ELF-1 (cell line): Measurements from ENCODE around the gene ABHD17A.
A peak's percentile ranks its signal among the peaks of the same experiment; 100 is the strongest.

ENCODE experiments used
- DNase-seq: peaks from one replicate; pipeline ENCODE4 v3.0.0-alpha.2; 2016; ENCODE audit warnings: low read depth, low spot score

The ABHD17A gene

DNA sequence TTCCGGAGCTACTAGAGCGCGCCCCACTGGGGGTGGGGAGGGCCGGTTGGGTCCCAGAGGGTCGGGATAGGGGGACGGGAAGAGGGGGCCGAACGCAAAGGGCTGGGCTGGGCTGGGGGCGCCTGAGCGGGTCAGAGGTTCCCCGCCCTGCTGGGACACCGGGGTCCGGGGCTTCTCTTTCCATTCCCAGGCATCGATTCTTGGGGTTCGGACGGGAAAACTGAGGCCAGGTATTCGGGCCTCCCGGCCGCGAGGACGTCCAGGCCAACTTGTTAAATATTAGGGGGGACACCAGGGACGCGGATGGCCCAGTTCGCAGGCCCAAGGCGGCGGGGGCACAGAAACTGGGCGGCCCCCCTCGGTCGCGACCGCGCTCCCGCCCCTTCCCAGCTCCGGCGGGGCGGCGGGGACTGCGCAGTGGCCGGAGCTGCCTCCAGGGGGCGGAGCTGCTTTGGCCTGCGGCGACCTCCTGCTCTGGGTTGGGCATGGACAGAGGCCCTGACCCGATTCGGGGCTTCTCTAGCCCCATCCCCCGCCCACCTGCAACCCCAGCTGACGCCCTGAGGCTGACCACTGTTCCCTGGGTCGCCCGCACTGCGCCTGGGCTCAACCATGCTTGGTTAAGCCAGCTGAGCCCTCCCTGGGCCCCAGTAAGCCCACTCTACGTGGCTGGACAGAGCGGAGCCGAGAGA lies 20.7 kb downstream of the ABHD17A start:
- peak; percentile 95 for DNase-seq

DNA sequence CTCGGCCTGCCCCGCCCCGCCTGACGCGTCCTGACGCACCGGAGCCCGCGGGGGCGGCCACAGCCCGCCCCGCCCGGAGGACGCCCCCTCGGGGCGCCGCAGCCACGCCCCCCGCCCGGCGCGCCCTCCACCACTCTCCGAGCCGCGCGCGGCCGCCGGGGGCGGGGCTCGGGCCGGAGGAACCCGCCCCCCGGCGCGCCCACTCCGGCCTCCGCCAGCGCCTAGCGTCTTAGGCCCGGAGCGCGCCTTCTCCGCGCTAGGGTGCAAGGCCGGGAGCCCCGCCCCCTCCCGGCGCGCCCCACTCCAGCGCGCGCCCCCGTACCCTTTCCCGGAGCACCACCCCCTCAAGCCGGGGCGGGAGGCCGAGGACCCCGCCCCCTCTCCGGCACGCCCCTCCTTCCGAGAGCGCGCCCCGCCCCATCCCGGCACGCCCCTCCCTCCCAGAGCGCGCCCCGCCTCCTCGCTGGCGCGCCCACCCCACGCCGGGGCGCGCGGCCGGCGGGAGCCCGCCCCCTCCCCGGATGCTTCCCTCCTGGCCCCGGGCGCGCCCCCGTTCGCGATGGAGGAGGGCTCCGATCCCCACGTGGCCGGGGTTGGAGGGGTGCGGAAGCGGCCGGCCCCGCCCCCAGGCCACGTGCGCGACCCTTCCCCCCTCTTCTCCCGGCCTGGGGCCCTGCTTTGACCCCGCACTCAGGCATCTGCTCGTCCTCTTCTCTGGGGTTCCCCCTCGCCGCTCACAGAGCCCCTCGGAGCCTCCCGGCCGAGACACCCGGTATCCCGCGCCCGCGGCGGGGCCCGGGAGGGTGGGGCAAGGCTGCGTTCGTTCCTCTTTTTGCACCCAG lies 21.4 kb downstream of the ABHD17A start:
- peak; percentile 88 for DNase-seq

DNA sequence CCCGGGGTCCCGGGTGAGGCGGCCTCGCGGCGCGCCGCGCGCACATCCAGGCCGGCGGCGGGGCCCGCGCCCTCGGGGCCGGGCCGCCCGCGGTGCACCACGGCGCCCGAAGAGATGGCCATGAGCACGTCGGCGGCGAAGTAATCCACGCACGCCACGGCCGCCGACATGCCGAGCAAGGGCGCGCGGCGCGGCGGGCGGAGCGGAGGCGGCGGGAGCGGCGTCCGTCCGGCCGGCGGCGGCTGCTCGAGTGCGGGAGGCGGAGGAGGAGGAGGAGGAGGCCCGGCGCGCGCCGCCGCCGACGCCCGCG lies 22.0 kb downstream of the ABHD17A start, which contains the start of gene KLF16:
Gene KLF16, minus strand, starts transcription at position 252 of the 310 bp plus-strand sequence. Its CDS starts 82 bp downstream, at position 170.
- DNase-seq, result no peak

DNA sequence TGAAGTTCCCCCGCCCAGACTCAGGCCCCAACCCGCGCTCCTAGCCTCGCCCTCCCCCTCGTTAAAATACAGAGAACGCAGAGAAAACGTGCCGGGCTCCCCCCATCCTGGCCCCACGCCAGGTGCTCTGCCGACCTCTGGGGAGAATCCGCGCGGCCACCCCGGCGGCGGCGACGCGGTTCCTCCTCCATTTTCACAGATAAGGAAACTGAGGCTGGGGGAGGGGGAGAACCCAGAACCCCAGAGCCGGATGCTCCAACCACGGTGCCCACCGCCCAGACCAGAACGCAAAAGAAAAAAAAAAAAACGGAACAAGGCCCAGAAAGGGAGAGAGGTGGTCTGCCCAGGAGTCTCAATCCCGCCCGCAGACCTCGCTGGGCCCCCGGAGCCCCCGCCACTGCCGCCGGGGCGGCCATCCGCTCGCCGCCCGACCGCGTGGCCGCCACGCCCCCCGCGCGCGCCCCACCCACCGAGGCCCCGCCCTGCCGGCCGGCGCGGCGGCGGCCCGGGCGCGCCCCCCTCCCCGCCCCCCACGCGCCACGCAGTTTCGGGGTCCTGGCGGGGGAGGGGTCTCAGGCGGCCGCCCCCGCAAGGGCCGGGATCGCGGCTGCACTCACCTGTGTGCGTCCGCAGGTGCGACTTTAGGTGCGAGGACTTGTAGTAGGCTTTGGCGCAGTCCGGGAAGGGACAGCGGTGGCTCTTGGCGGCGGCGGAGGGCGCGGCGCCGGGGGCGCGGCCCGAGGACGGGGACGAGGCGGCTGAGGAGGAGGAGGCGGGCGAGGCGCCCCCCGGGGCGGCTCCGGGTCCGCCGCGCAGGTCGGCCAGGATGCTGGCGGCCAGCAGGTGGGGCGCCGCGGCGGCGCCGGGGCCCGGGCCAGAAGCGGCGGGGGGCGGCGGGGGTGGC lies 22.6 kb downstream of the ABHD17A start:
- DNase-seq, result peak; percentile 56

DNA sequence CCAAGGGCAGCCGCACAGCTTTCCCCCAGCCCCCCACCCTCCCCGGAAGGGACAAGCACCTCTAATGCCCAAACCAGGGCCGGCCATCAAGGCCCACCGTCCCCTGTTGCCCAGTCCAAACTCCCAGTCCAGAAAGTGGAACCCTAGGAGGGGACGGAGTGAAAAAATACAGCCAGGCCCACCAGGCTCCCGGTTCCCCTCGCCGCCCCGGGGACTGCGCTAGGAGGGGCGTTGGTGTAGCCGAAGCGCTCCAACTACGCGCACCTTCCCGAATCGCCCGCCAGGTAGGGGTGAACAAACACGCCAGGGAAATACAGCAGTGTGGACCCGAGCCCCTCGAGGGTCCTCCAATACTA lies 23.2 kb downstream of the ABHD17A start:
- DNase-seq, result no peak

DNA sequence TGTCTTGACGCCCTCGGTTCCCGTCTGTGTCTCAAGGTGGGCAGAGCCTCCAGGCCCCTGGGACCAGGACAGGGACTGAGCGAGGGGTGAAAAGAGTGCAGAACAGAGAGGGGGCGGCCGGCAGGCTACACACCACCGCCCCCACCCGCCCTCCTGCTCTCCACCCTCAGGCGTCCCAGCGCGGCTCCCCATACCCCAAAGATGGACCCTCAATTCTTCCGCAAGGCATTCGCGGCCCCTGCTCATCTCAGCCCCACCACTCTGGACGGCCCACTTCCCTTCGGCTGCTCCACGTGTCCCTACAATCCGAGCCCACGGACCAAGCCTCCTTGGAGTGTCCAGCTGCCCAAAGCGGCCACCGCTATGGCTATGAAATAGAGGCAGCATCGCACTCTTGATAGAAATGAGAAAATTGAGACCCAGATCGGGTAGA lies 23.7 kb downstream of the ABHD17A start:
- DNase-seq, result no peak

DNA sequence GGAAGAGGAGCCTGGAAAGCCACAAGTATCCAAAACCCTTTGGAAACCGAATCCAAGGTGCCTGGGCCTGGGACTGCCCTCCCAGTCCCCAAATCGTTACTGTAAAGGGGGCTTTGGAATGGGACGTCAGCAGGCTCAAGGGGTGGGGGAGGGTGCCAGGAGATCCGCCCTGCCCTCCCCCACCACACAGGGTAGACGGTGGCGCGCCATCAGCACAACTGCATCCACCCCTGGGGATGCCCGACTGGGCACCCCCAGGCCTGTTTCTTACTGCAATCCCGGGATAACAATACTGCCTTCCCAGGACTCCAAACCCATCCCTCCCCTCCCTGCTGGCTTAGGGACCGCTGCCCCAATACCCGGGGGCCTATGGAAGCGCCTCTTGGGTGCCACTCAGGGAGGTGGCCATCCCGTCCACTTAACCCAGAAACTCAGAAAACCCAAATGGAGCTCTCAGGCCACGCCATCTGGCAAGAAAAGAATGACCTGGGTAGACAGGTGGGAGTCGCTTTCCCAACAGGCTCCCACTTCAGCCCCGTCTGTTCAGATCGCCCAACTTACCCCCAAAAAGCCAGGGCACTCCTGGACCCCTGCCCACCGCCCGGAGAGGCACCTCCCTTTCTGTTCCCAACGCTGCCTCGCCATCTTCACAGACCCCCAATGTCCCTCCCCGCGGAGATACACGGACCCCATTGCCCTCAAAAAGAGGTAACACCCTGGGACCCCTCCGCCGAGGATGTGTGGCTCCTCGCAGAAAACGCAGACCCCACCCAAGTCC lies 24.3 kb downstream of the ABHD17A start:
- no peak for DNase-seq

DNA sequence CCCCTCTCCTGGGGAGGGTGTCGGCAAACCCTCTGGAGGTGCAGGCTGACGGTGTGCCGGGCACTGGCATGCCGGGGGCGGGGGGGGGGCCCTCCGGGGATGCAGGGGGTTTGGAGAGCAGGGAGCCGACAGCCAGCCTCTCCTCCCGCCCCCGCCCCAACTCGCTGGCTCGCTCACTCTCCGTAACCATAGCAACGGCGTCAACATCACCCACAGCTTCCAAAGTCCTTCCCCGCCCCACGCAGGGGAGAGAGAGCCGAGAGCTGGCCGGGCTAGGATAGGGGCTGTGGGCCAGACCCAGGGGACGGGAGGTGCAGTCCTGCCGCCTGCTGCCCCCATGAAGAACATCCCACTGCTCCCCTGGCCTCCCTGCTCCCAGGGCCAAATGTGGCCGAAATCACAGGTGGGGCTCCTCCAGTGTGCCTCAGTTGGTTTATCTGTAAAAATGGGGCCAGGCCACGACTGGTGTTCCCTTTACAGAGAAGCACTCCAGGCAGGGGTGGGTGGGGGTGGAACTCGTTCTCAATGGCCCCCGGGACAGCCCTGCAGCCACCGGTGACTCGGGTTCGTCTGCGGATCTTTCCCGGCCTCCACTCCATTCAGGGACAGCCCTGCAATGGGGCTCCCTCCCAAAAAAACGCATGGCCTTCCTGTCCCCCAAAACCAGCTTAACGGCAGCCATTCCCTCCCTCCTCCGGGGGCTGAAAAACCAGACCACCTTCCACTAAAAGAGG lies 25.1 kb downstream of the ABHD17A start:
- peak; percentile 69 for DNase-seq

DNA sequence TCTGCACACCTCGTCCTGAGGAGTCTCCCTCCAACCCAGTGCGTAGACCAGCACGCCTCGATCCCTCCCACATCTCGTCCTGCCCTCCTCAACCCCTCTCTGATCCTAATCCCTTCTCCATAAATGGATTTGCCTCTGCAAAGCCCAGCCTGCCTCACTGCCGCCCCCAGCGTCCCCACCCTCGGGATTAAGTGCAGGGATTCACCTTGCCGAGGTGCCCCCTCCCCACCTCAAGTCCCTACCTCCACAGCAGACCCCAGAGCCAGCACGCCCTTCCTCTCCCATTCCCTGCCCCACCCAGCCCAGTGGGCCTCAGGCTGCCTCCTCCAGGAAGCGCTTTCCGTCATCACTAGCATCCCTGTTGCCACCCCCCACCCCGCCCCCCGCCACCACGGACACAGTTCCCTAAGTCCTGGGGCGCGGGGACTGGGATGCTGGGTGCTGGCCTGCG lies 25.9 kb downstream of the ABHD17A start:
- DNase-seq, result peak; percentile 52

DNA sequence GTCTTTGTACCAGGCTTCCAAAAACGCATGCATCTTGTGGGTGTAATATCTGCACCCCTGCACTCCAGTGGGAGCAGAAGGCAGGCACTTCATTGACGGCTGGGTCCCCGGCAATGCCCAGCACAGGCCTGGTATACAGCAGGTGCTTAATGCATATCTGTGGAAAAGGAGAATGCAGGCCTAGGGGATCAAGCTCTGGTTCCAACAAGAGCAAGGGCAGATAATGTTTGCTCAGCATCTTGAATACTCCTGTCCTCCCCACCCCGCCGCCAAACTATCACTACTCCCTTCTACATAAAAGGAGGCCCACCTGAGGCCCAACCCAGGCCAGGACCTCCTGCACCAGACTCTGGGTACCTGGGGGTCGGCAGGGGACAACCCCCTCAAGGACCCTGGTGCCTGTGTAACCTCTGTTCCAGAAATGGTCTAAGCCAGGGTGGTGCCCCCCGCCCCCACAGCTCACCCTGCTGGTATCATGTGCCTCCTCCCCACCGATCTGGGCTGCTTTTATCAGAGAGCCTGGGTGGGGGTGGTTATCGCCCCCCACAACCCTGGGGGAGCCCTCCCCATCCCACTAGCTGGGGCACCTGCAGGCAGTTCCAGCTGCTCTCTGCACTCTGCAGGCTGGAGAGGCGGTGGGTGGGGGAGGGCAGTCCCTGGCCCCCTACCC lies 26.7 kb downstream of the ABHD17A start:
- DNase-seq, result no peak

DNA sequence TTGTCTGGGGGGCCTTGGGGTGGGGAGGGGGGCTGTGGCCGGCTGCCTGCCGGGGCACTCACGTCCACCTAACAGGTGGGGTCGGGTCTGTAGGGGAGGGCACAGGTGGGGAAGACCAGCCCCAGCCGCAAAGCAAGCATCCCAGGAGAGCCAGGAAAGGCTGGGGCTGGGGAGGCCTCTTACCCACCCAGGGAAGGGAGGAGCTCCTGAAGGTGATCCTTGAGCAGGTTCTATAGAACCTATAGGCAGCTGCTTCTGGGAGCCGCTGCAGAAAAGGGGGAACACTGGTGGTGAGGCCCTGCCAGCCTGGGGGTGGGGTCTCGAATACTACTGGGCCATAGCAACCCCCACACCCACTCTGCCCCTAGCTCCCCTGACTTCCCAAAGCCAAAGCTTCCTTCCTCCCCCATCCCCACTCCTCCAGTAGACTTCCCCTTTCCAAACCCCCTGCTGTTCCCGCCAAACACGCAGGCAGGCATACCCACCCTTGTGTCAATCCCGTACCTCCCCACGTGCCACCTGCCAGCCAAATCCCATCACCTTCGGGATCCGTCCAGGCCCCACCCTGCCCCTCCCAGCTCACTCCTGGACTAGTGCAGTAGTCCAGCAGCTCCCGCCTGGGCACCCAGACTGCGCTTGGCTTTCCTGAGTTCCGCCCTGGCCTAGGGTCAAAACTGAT lies 27.5 kb downstream of the ABHD17A start:
- DNase-seq, result no peak

DNA sequence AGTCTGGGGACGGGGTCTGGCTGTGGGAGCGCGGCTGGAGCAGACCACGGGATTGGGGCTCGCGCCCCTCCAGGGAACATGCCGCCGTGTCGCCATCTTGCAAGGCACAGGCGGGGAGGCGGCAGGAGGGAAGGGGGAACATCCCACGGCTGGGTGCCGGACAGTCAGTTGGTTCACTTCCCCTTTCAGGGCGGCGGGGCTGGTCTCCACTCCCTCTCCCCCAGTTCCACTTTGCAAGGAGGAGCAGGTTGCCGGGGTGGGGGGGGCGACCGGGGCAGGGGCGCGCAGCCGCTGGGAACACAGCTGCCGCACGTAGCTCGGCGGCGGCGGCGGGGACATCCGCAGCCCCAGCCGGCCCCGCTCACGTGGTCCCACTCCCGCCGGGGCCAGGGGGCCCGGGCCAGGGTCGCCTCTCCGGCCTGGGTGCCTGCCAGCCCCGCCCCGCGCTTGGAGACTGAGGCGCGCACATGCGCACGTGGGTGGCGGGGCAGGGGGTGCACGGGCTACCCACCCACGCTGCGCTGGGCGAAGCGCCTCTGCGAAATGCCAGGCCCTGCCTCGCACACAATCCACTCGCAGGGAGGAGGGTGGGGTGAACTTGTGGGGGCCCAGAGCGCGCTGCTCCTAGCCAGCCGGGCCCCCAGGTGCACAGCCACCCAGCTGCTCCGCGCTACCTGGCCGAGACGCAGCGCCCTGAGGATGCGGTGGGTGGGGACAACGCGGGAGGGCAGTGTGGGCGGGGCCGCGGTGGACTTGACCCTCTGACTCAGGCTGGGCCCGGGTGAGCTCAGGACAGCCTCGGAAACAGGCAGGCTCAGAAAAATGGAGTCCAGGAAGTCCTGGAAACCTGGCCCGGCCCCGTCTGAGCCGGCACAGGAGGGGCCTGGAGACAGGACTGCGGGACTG lies 28.3 kb downstream of the ABHD17A start:
- DNase-seq, result peak; percentile 56

DNA sequence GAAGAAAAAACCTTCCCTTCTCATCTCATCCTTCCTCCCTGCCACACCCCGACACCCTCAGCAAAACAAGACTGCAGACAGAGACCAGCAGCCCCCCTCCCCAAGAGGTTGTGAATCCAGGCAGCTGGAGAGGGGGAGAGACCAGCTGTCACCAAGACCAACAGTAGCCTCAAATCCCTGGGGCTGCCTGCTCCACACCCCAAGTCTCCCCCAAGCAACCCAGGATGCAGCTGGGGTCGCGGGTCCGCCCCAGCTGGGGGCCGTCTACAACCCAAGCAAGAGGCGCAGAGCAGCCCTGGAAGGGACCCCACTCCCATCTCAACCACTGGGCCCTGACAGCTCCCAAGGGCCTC lies 29.0 kb downstream of the ABHD17A start:
- DNase-seq, result no peak

DNA sequence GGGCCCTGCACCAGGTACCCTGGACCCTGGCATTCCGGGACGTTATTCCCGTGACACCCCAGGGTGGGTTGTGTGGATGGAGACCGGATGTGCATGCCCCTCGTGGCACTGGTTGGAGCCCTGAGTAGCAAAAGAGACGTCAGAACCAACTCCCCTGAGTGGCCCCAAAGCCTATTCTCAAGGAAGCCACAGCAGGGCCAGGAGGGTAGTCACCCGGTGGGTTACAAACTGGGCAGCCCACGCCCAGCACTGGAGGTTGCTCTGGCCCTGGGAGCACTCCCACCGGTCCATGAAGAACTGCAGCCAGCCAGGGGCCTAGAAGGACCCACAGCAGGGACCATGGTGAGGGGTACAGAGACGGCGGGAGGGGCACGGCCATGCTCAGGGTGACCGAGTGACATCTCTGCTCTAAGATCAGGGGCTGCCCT lies 29.5 kb downstream of the ABHD17A start:
- DNase-seq, result no peak

DNA sequence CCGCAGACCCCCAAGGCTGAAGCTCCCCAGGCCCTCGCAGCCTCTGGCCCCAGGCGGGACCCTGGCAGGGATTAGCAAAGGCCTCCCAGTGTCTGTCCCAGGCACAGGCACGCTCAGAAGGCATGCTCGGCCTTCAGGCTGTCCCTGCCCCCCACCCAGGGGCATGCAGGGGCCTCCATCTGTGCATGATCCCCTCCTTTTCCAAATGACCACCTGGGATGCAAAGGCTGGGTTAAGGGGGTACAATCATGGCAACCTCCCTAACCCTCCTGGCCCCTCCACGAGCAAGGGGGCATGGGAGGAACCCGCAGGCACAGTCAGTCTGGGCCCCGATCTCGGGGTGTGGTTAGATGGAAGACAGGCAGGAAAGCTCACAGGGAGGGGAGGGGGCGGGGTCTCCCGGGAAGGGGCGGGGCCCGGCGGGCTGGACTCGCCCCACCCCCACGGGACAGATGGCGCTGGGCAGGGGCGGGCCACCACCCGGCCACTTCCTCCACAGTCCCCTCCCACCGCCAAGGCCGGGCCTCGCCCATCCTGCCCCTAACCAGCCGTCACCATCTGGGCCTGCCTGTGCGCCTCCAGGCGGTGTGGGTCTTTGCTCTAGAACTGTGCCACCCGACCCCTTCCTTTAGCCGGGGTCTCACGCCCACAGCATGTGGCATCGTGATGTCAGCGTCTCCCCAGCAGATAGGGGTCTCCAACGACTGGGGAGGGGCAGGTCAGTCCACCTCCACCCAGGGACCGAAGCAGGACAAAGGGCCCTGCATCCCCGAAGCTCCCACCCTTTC lies 30.1 kb downstream of the ABHD17A start:
- DNase-seq, result peak; percentile 88

DNA sequence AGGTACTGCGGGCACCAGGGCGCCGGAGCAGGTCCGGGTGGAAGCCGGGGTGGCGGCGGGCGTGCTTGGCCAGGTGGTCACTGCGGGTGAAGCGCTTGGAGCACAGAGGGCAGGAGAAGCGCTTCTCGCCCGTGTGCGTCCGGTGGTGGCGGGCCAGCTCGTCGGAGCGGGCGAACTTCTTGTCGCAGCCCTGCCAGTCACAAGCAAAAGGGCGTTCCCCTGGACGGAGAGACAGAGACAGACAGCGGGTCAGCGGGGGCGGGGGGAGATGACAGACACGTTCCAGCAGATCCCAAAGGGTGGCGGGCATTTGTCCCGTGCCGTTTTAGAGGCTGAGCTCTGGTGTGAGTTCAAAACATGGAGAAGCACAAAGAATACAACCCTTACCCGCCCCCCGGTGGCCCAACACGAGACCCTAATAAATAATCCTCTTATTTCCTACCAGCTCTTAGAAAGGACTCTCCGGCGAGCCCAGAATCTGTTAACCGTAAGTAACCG lies 30.7 kb downstream of the ABHD17A start:
- DNase-seq, result peak; percentile 77

DNA sequence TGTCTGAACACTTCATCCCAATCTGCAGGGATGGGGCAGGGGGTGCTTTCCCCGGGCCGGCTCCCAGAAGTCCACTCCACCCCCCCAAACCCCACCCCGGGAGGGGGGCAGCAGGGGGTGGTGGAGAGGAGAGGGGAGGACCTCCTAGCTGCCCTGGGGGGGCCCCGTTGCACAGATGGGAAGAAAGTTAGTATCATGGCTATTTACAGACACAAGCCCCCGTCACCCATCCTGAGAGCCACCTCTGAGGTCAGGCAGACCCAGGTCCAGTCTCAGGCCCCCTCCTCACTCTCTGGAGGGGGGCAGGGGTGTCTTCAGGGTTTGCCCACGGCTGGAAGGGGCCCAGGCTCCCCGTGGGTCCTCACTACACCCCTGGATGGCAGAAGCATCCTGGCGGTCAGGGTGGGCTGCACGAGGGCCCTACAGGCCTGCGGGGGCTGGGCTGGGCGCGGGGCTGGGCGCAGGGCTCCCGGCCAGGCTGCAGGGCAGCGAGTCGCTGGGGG lies 31.2 kb downstream of the ABHD17A start:
- DNase-seq, result no peak
